HepG2 (cell line): ENCODE data around the gene DNAJB8. TPM values are rescaled to one million over a fixed set of nuclear protein-coding genes. Genes with fewer than 3 reads are reported as not detected.

Experiments
- ATAC-seq: fragments of 200-7000 bp; cut with Tn5 transposase; 3 replicates; pipeline ENCODE4 v1.9.1; 2020; ENCODE audit warnings: mild to moderate bottlenecking, moderate library complexity
- BruUV-seq: library from RNA; stranded (reverse); fragments of 400-500 nt; replicated peaks from 2 replicates; lab custom pipeline; 2021; lab: Mats Ljungman, UMichigan
- CTCF ChIA-PET: fragments of 300-600 bp; formaldehyde crosslinking; extraction: SDS; loops from one replicate; lab custom pipeline; 2021; ENCODE audit warnings: low total read pairs, inconsistent platforms, low intra/inter-chr PET ratio; lab: Yijun Ruan, JAX
- POLR2A ChIA-PET: fragments of 350-600 bp; sonication (Branson Sonifier 250); formaldehyde crosslinking; loops from one replicate; lab custom pipeline; 2020; ENCODE audit warnings: antibody characterized with exemption, inconsistent platforms; lab: Yijun Ruan, JAX
- DNase-seq: peaks from one replicate; pipeline ENCODE4 v3.0.0-alpha.2; 2015; ENCODE audit warnings: low spot score
- FAIRE-seq: peaks from 3 replicates; lab custom pipeline; 2011; peaks lifted over from hg19 to GRCh38; lab: Jason Lieb, UNC
- H2AFZ ChIP-seq: one replicate; pipeline ENCODE4 v1.6.1; 2011; ENCODE audit warnings: low read length, inconsistent platforms
- H3K27ac ChIP-seq: fragments of 300-600 bp; 3 replicates; pipeline ENCODE4 v1.8.0; 2011; ENCODE audit warnings: mixed run types, mild to moderate bottlenecking, mixed read lengths, low read length, inconsistent platforms; ENCODE audit not compliant: insufficient read depth; ENCODE audit errors: extremely low read length
- H3K27me3 ChIP-seq, 2 experiments: fragments of 200-600 bp in 1 of 2; 2 replicates in 1 of 2; 3 replicates in 1 of 2; pipeline versions ENCODE4 v1.6.0 to v1.8.0; 2011; ENCODE audit warnings: low read length in 2 of 2, mild to moderate bottlenecking in 2 of 2, moderate library complexity in 2 of 2, inconsistent platforms in 1 of 2; ENCODE audit not compliant: insufficient read depth in 2 of 2, control insufficient read depth in 1 of 2
- H3K36me3 ChIP-seq, 2 experiments: fragments of 200-600 bp in 1 of 2; replicated peaks in 1 of 2; 2 replicates in 1 of 2; 3 replicates in 1 of 2; pipeline versions ENCODE4 v1.5.1 to v1.8.0; 2011; ENCODE audit warnings: low read length in 2 of 2, inconsistent platforms in 1 of 2; ENCODE audit not compliant: insufficient read depth in 2 of 2, control insufficient read depth in 1 of 2
- H3K4me1 ChIP-seq: 2 replicates; pipeline ENCODE4 v1.5.1; 2012; ENCODE audit warnings: low read length, inconsistent platforms; ENCODE audit not compliant: insufficient read depth
- H3K4me2 ChIP-seq: 2 replicates; pipeline ENCODE4 v1.6.0; 2011; ENCODE audit warnings: low read depth, low read length, inconsistent platforms
- H3K4me3 ChIP-seq, 3 experiments: fragments of 200-600 bp in 1 of 3; sonication (generic), shearing (Covaris generic) in 1 of 3; replicated peaks in 1 of 3; 2 replicates each; pipeline ENCODE4 v1.5.1; 2011 to 2016; ENCODE audit warnings: low read length in 3 of 3, inconsistent platforms in 2 of 3, low read depth in 2 of 3, mild to moderate bottlenecking in 2 of 3, control low read depth in 1 of 3, mixed read lengths in 1 of 3; ENCODE audit not compliant: insufficient read depth in 1 of 3
- H3K79me2 ChIP-seq: one replicate; pipeline ENCODE4 v1.6.1; 2011; ENCODE audit warnings: low read length, inconsistent platforms; ENCODE audit not compliant: insufficient read depth
- H3K9ac ChIP-seq: 2 replicates; pipeline ENCODE4 v1.6.0; 2011; ENCODE audit warnings: mild to moderate bottlenecking, low read depth, low read length, inconsistent platforms; ENCODE audit not compliant: insufficient read depth
- H3K9me3 ChIP-seq: 2 replicates; pipeline ENCODE4 v1.5.1; 2012; ENCODE audit warnings: mild to moderate bottlenecking, low read length
- H4K20me1 ChIP-seq: 2 replicates; pipeline ENCODE4 v1.6.0; 2011; ENCODE audit warnings: inconsistent platforms, mild to moderate bottlenecking, low read length, moderate library complexity; ENCODE audit not compliant: insufficient read depth
- ATF1 ChIP-seq: IDR thresholded peaks from 2 replicates; pipeline ENCODE4 v1.6.1; 2016; ENCODE audit warnings: mild to moderate bottlenecking, control low read depth
- ERF ChIP-seq: IDR thresholded peaks from 2 replicates; pipeline ENCODE4 v1.6.1; 2018; ENCODE audit warnings: missing biosample characterization, missing genetic modification reagents
- HNF4G ChIP-seq, 2 experiments: sonication (generic) in 1 of 2; formaldehyde crosslinking in 1 of 2; IDR thresholded peaks; 2 replicates each; pipeline versions ENCODE4 v1.4.0 to v1.6.1; 2011 to 2020; ENCODE audit warnings: borderline replicate concordance in 2 of 2, low read depth in 2 of 2, mild to moderate bottlenecking in 2 of 2, low read length in 1 of 2, missing genetic modification reagents in 1 of 2, moderate library complexity in 1 of 2
- JUN ChIP-seq: sonication (generic); formaldehyde crosslinking; IDR thresholded peaks from 2 replicates; pipeline ENCODE4 v1.4.0; 2020; ENCODE audit warnings: mild to moderate bottlenecking, missing genetic modification reagents
- KDM1A ChIP-seq: IDR thresholded peaks from 2 replicates; pipeline ENCODE4 v1.6.1; 2016; ENCODE audit warnings: missing compliant biosample characterization
- KLF11 ChIP-seq: IDR thresholded peaks from 2 replicates; pipeline ENCODE4 v1.6.1; 2016; ENCODE audit warnings: missing compliant biosample characterization
- NFE2L2 ChIP-seq: fragments of 150-350 bp; IDR thresholded peaks from 2 replicates; pipeline ENCODE4 v1.6.1; 2014; ENCODE audit warnings: low read length
- NFIC ChIP-seq: IDR thresholded peaks from 2 replicates; pipeline ENCODE4 v1.6.1; 2012; ENCODE audit warnings: mild to moderate bottlenecking, low read length, inconsistent platforms
- SCMH1 ChIP-seq: sonication (generic); formaldehyde crosslinking; IDR thresholded peaks from 2 replicates; pipeline ENCODE4 v1.9.0; 2021; ENCODE audit warnings: missing genetic modification reagents, mild to moderate bottlenecking, borderline replicate concordance
- SMYD3 ChIP-seq: sonication (generic); formaldehyde crosslinking; IDR thresholded peaks from 2 replicates; pipeline ENCODE4 v1.8.1; 2023; ENCODE audit warnings: mild to moderate bottlenecking, missing genetic modification reagents
- SOX6 ChIP-seq, 2 experiments: fragments of 450-650 bp in 1 of 2; sonication (generic) in 1 of 2; formaldehyde crosslinking in 1 of 2; IDR thresholded peaks; 2 replicates each; pipeline versions ENCODE4 v1.4.0 to v1.6.1; 2017 to 2020; ENCODE audit warnings: antibody characterized with exemption in 1 of 2, mild to moderate bottlenecking in 1 of 2, missing genetic modification reagents in 1 of 2
- TFAP4 ChIP-seq: sonication (generic); IDR thresholded peaks from 2 replicates; pipeline ENCODE4 v1.6.1; 2016; ENCODE audit warnings: low read depth, borderline replicate concordance
- ZBTB20 ChIP-seq: sonication (generic); formaldehyde crosslinking; IDR thresholded peaks from 2 replicates; pipeline ENCODE4 v1.8.1; 2023; ENCODE audit warnings: missing genetic modification reagents, low read depth, mild to moderate bottlenecking, borderline replicate concordance
- ZMYM4 ChIP-seq: sonication (generic); formaldehyde crosslinking; IDR thresholded peaks from 2 replicates; pipeline ENCODE4 v1.8.1; 2023; ENCODE audit warnings: mild to moderate bottlenecking, missing genetic modification reagents
- ZNF558 ChIP-seq: sonication (generic); formaldehyde crosslinking; IDR thresholded peaks from 2 replicates; pipeline ENCODE4 v1.9.0; 2022; ENCODE audit warnings: mild to moderate bottlenecking, missing genetic modification reagents, borderline replicate concordance
- ZNF7 ChIP-seq: IDR thresholded peaks from 2 replicates; pipeline ENCODE4 v1.6.1; 2016; ENCODE audit warnings: missing biosample characterization, missing genetic modification reagents
- ZNF781 ChIP-seq: sonication (generic); formaldehyde crosslinking; IDR thresholded peaks from 2 replicates; pipeline ENCODE4 v1.5.1; 2020; ENCODE audit warnings: borderline replicate concordance, mild to moderate bottlenecking, missing genetic modification reagents; ENCODE audit errors: not compliant biosample characterization
- ZSCAN21 ChIP-seq: sonication (generic); formaldehyde crosslinking; IDR thresholded peaks from 2 replicates; pipeline ENCODE4 v1.8.0; 2022; ENCODE audit warnings: mild to moderate bottlenecking, missing genetic modification reagents, moderate library complexity, borderline replicate concordance
- WGBS: methylation state at CpG from one replicate; pipeline ENCODE4 v1.1.6; 2017; ENCODE audit warnings: low lambda C conversion rate; 5-methylcytosine and 5-hydroxymethylcytosine counted together
- in situ Hi-C: cut with HindIII; loops from 2 replicates; pipeline ENCODE4 v1.10.0; 2017; ENCODE audit warnings: low pct_unique_long_range_greater_than_20kb; ENCODE audit not compliant: extremely low pct_ligation_motif_present
- intact Hi-C: fragments of 100-400 bp; cut with micrococcal nuclease; formaldehyde crosslinking; loops from one replicate; pipeline ENCODE4 v1.10.0; 2022; ENCODE audit not compliant: unreplicated experiment
- polyA plus RNA-seq, 8 experiments: library from polyadenylated mRNA; depleted of rRNA in 3 of 8; stranded (reverse) in 7 of 8; unstranded in 1 of 8; fragments of >200 nt; fragmentation: Illumina TruSeq in 4 of 8; extraction: Trizol in 4 of 8; gene quantifications; 2 replicates each; pipeline versions ENCODE4 v1.2.1 to v1.2.3, GENCODE V29; 2011 to 2016; ENCODE audit warnings: low read depth in 4 of 8, missing spikeins in 1 of 8, mixed read lengths in 1 of 8; ENCODE audit not compliant: insufficient read depth in 1 of 8
- total RNA-seq, 5 experiments: library from RNA; depleted of rRNA; stranded (reverse); fragments of >200 nt; fragmentation: Illumina TruSeq; extraction: Trizol; gene quantifications; 2 replicates each; pipeline ENCODE4 v1.2.3, GENCODE V29; 2016; ENCODE audit warnings: low read depth in 1 of 5
- TF ChIP-seq, protein P1 (sequence below): sonication (generic); formaldehyde crosslinking; IDR thresholded peaks from 2 replicates; pipeline ENCODE4 v1.5.1; 2020; ENCODE audit warnings: missing genetic modification reagents, mild to moderate bottlenecking, borderline replicate concordance

The DNAJB8 gene
- total and polyA plus RNA-seq, 2 of the 13 experiments (the other 11 are each of a cell fraction or from before 2014, with no cell fraction given), result not detected

DNA sequence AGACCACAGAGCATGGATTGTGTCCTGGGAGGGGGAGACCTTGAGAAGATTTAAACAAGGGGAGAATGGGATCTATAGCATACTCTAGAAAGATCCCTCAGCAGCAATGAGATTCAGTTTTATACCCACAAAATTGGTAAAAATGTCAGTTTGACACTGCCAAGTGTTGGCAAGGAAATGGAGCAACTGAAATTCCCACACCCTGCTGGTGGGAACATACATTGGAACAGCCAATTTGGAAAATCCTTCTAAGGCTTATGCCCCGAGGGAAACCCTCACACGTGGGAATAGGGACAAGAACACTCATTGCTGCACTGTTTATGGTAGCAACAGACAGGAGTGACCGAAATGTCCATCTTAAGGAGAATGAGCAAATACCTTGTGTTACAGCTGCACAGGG is 5.0 kb upstream of the DNAJB8 start:
- Histone ChIP-seq H3K36me3 (no peaks in the 10 kb centered on the region), H3K27me3 (peaks cover 15 to 90% of the 10 kb centered on the region in 2 experiments), H3K4me1 (no peaks in the 10 kb centered on the region), H3K27ac (no peak overlapping the region), H2AFZ (no peak overlapping the region), H3K9me3 (no peaks in the 10 kb centered on the region), H3K4me3 (no peak overlapping the region), H4K20me1 (no peaks in the 10 kb centered on the region), H3K4me2 (no peak overlapping the region)
- in situ Hi-C loops (no loop called here), intact Hi-C loops (no loop called here)
- WGBS, result 0% methylated on average over 3 of the region's 3 CpGs
- no peak for FAIRE-seq
- no peak for ATAC-seq
- POLR2A ChIA-PET, result no interaction called here
- DNase-seq, result no peak
- no peak for TF ChIP-seq ERF
- TF ChIP-seq ZNF7, result peak; percentile 90
- no peak for TF ChIP-seq NFE2L2
- no peak for TF ChIP-seq SCMH1 (CRISPR knock-in tag)
- no peak for TF ChIP-seq JUN
- TF ChIP-seq NFIC, result no peak
- no peak for TF ChIP-seq KDM1A (CRISPR knock-in tag)
- TF ChIP-seq, protein P1, sequence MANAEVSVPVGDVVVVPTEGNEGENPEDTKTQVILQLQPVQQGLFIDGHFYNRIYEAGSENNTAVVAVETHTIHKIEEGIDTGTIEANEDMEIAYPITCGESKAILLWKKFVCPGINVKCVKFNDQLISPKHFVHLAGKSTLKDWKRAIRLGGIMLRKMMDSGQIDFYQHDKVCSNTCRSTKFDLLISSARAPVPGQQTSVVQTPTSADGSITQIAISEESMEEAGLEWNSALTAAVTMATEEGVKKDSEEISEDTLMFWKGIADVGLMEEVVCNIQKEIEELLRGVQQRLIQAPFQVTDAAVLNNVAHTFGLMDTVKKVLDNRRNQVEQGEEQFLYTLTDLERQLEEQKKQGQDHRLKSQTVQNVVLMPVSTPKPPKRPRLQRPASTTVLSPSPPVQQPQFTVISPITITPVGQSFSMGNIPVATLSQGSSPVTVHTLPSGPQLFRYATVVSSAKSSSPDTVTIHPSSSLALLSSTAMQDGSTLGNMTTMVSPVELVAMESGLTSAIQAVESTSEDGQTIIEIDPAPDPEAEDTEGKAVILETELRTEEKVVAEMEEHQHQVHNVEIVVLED (CRISPR knock-in tag), result no peak
- TF ChIP-seq, all 625 proteins: peak for 1
- CTCF ChIA-PET, result no interaction called here
- no TSS peak for BruUV-seq
- Histone ChIP-seq H3K79me2 (no peaks in the 10 kb centered on the region), H3K9ac (no peak overlapping the region)

DNA sequence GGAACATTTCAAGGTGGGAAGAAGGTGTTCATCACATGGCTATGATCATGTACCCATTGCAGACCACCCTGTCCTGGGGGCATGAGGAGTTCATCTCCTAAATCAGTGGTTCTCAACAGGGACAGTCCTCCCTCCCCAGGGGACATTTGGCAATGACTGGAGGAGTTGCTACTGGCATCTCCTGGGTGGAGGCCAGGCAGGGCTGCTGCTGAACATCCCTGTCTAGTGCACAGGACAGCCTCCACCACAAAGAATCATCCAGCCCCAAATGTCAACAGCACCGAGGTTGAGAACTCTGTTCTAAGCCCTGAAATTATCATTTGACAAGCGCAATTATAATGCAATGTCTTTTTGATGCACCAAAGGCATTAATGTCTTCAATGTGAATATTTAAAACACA is 4.4 kb upstream of the DNAJB8 start:
- Histone ChIP-seq H2AFZ (no peak overlapping the region), H3K79me2 (no peaks in the 10 kb centered on the region), H4K20me1 (no peaks in the 10 kb centered on the region), H3K27me3 (peaks cover 18 to 91% of the 10 kb centered on the region in 2 experiments), H3K9me3 (no peaks in the 10 kb centered on the region), H3K4me2 (no peak overlapping the region), H3K36me3 (no peaks in the 10 kb centered on the region), H3K4me1 (no peaks in the 10 kb centered on the region), H3K9ac (no peak overlapping the region), H3K27ac (no peak overlapping the region), H3K4me3 (no peak overlapping the region)
- no peak for FAIRE-seq
- ChIA-PET POLR2A (no interaction called here), CTCF (no interaction called here)
- intact Hi-C loops (no loop called here), in situ Hi-C loops (no loop called here)
- 25% methylated on average over 2 of the region's 2 CpGs for WGBS
- no peak for ATAC-seq
- no peak for DNase-seq
- BruUV-seq, result no TSS peak
- TF ChIP-seq ZNF558 (CRISPR knock-in tag), result no peak
- no peak for TF ChIP-seq KLF11 (CRISPR knock-in tag)
- TF ChIP-seq ZSCAN21, result no peak
- no peak for TF ChIP-seq ZMYM4 (CRISPR knock-in tag)
- no peak for TF ChIP-seq ATF1 (CRISPR knock-in tag)
- TF ChIP-seq ZBTB20, result no peak
- TF ChIP-seq TFAP4, result no peak
- no peak for TF ChIP-seq SMYD3 (CRISPR knock-in tag)
- no peak for TF ChIP-seq ZNF781
- TF ChIP-seq HNF4G (IDR thresholded peaks at IDR 0.05; ENCODE audit: borderline replicate concordance, low read depth, low read length), result no peak
- no peak for TF ChIP-seq HNF4G (CRISPR knock-in tag; IDR thresholded peaks at IDR 0.05; ENCODE audit: borderline replicate concordance, low read depth)
- no peak for TF ChIP-seq SOX6 (IDR thresholded peaks at IDR 0.05)
- no peak for TF ChIP-seq SOX6 (CRISPR knock-in tag; IDR thresholded peaks at IDR 0.05)
